CD4-positive, alpha-beta T cell treated with Interleukin-17A for 4 hours (primary cell): ENCODE data around the gene SLIT1.

ENCODE experiments used
- DNase-seq: peaks from one replicate; pipeline ENCODE4 v3.0.0-alpha.2; 2020; ENCODE audit warnings: mixed read lengths

The SLIT1 gene

GRCh38 chr10:97060441-97061084 lies 125.2 kb downstream of the SLIT1 start:
- no peak for DNase-seq

- no peak for DNase-seq
Observed at GRCh38 chr10:97059872-97060205, 125.9 kb downstream of the SLIT1 start.

GRCh38 chr10:97059006-97059871 lies 126.5 kb downstream of the SLIT1 start:
- no peak for DNase-seq

- DNase-seq, result no peak
Observed at GRCh38 chr10:97058521-97058920, 127.2 kb downstream of the SLIT1 start.

DNA sequence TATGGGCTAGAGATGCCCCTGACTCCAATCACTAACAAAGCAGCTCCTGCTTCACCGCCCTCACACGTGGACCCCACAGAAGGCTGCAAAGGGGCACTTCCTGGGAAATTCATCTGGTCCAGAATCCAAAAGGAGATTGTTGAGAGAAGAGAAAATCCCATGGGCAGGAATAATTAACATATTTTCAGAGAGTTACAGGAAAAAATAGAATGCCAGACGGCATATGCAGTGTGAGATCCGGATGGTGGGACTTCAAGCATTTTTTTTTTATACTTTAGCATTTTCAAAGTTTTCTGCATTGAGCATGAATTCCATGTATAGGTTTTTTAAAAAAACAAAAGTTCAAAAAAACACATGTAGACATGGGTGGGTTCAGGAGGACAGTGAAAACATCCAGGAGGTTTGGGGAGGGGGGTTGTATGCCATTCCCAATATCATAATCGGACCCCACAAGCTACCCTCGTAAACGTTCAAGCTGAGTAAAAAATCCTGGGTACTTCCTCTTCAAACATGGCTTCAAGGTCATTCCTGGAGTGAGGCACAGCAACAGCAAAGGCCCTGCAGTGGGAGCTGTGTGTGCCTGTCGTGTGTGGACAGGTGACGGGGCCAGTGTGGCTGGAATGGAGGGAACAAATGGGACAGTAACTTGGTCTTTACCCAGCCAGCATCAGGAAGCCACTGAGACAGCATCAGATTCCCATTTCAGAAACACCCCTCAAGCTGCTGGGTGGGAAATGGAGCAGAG lies 128.1 kb downstream of the SLIT1 start:
- no peak for DNase-seq

DNA sequence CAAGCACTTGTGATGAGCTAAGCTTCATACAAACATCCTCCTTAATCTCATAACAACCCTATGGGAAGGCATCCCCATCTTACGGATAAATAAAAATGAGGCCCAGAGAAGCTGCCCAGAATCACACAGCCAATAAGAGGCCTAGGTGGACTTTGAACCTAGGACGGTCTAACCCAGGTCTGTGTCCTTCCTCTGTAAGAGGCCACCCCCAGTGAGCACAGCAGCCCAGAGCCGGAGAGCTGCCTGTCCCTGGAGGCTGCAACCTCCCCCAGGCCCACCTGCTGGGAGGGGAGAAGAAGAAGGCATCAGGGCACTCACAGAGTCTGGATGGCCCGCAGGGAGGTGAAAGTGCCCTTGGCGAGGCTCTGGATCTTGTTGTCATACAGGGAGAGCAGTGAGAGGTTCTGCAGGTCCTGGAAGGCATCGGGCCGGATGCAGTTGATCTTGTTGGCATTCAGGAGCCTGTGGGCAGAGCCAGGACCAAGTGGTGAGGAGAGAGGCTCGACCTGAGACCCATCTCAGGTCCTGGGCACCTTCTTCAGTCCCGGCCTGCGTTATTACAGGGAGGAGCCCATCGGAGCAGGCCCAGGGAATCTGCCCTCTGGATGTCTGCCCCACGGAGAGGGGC lies 129.6 kb downstream of the SLIT1 start:
- no peak for DNase-seq

DNA sequence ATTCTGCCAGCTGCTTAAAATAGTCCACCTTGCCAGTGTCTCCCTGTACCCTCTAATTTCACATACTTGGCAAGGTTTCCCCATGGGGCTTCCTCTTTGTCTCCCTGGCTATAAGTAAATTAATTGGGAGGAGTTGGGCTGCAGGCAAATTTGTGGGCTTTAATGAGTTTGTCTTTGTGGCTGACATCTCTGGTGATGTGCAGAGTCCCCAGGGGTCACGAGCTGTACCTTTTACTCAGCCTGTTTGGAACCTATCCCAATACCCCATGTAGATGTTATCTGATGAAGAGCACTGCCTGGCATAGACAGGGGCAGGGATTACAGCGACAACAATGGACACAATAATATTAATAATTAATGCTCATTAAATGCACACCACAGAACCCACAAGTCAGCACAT lies 132.5 kb downstream of the SLIT1 start:
- no peak for DNase-seq

- no peak for DNase-seq
Observed at GRCh38 chr10:97050956-97051496, 134.7 kb downstream of the SLIT1 start.

GRCh38 chr10:97050205-97050745 lies 135.5 kb downstream of the SLIT1 start:
- no peak for DNase-seq

DNA sequence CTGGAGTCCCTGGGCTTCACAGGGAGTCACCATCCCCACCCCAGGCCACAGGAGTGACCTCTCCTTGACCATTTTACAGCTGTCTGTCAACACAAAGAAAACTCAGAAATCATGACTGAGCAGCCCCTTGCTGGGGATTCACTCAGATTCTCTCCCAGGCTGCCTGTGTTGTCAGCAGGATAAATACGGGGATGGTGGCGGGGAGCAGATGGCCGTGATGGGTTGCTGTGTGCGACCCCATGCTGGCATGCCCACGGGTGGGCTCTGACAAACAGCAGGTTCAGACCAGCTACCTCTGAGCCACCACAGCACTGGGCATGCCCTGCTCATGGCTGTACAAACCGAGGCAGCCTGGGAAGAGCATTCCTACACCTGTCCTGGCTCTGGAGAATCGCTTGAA lies 136.1 kb downstream of the SLIT1 start:
- no peak for DNase-seq

GRCh38 chr10:97048649-97049427 lies 136.9 kb downstream of the SLIT1 start:
- no peak for DNase-seq

- no peak for DNase-seq
Observed at GRCh38 chr10:97047788-97048187, 138.0 kb downstream of the SLIT1 start.

DNA sequence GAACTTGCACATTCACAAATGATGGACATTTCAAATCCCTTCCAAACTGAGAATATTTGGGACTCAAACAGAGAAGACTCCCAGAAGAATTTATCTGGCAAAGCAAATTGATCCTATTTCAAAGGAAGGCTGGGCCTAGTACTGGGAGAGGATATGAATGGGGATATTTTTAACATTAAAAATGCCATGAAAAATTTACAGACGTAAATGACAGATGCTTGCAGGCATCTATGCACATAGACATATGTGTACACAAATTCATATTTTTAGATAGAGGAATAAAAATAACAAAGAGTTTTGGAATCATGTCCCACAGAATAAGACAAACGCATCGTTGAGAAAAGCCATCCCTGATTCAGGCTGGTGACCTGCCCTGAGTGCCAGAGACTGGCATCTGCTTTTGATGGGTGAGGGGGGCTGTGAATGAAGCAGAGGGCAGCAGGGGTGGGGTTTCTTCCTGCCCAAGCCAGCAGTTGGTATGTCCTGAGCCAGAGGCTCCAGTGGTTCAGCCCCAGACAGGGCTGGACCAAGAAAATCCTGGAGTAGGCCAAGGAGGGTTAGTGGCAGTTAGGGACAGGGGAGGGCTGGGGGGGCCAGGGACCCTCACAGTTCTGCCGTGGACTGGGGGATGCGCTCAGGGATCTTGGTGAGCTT lies 138.5 kb downstream of the SLIT1 start:
- no peak for DNase-seq

DNA sequence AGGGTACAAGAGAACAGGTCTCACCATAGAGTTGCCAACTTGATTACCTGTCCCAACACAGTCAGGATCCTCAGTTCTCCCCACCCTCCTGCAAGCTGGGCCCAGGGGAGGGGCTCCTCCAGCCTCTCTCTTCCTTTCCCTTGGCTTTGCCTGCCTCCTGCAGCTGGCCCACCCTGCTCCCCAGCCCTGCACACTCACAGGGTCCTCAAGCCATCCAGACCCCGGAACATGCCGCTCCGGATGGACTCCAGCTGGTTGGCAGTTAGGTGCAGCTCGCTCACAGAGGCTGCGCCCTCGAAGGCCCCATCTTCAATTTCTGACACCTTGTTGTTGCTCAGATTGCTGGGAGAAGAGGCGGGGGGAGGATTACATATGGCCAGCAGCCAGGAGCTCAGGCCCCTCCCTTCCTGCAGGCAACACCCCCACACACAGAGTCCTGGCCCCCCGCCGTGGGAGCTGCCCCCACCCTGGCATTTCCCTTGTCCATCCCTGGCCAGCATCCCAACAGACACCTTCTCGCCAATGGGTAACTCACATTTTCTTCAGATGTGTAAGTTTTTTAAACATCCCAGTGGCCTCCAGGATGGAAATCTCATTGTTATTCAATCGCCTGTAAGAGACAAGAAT lies 139.2 kb downstream of the SLIT1 start:
- DNase-seq, result no peak

DNA sequence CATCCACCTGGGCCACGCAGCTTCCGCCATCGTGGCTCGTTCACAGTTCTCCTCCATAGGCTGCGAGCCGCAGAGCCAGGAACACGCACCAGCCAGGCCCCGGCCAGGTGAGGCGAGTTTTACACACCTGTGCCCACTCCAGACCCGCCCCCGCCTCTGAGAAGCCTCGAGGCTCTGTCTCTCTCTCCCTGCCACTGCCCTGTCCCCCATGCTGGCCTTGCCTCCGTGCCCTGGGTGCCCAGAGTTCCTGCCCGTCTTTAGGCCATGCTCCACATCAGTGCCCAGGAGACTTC lies 142.2 kb downstream of the SLIT1 start:
- DNase-seq, result no peak

GRCh38 chr10:97042716-97043562 lies 142.8 kb downstream of the SLIT1 start:
- no peak for DNase-seq

- DNase-seq, result no peak
Observed at GRCh38 chr10:97042081-97042480, 143.7 kb downstream of the SLIT1 start.

GRCh38 chr10:97040706-97041105 lies 145.1 kb downstream of the SLIT1 start:
- DNase-seq, result no peak

- DNase-seq, result no peak
Observed at GRCh38 chr10:97040248-97040584, 145.5 kb downstream of the SLIT1 start.

DNA sequence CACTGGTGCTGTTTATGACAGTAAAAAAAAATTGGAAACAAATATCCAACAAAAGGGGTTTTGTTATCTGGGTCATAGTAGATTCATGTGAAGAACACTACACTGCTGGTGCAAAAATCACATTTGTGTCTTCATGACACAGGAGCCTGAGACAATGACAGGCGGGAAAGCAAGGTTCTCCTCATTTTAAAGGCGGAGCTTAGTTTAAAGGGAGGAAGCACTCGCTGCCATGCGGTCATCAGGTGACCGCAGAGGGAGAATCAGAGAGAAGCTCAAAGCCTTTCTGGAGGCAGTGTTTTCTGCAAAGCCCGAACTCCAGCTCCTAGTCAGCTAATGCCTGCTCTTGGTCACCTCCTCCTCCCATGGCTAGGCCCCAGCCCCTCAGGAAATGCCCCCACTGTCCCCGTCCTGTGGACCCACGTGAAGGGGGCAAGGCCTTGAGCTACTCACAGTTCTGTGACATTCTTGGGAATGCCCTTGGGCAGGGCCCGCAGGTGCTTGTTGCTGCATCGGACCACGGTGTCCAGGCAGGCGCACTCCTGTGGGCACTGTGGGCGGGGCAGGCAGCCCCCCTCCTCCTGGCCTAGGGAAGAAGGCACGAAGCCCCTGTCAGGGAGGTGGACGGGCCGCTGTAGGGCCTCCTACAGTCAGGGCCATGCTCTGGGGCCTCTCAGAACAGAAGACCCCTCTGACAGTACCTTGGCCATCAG lies 146.1 kb downstream of the SLIT1 start:
- DNase-seq, result no peak
